Liver (tissue), 9 donors: ENCODE data around the gene CERT1. TPM values are rescaled to one million over a fixed set of nuclear protein-coding genes. Genes with fewer than 3 reads are reported as not detected.

Source experiments
- DNase-seq: peaks from one replicate; pipeline ENCODE4 v3.0.0-alpha.2; 2017; ENCODE audit warnings: low spot score
- H3K27ac ChIP-seq, 2 donors: one replicate each; pipeline ENCODE4 v1.7.0; 2013; ENCODE audit warnings: inconsistent platforms in 2 of 2, low read length in 2 of 2, control low read depth in 1 of 2, low read depth in 1 of 2, mild to moderate bottlenecking in 1 of 2
- H3K27me3 ChIP-seq, 4 donors: one replicate each; pipeline versions ENCODE4 v1.6.1 to v1.7.0; 2013; ENCODE audit warnings: low read length in 3 of 4, inconsistent platforms in 1 of 4, mild to moderate bottlenecking in 1 of 4, moderate library complexity in 1 of 4; ENCODE audit not compliant: control insufficient read depth in 4 of 4, insufficient read depth in 4 of 4
- H3K36me3 ChIP-seq, 4 donors: one replicate each; pipeline versions ENCODE4 v1.6.1 to v1.7.0; 2013; ENCODE audit warnings: low read length in 3 of 4, mild to moderate bottlenecking in 3 of 4, low read depth in 1 of 4, moderate library complexity in 1 of 4; ENCODE audit not compliant: control insufficient read depth in 4 of 4, insufficient read depth in 3 of 4
- H3K4me1 ChIP-seq, 4 donors: one replicate each; pipeline versions ENCODE4 v1.6.1 to v1.7.0; 2013; ENCODE audit warnings: low read length in 3 of 4, mild to moderate bottlenecking in 3 of 4, moderate library complexity in 1 of 4; ENCODE audit not compliant: control insufficient read depth in 4 of 4, insufficient read depth in 4 of 4
- H3K4me3 ChIP-seq, 3 donors: one replicate each; pipeline versions ENCODE4 v1.6.1 to v1.7.0; 2013; ENCODE audit warnings: low read length in 3 of 3, control low read depth in 1 of 3, low read depth in 1 of 3, mild to moderate bottlenecking in 1 of 3
- H3K9ac ChIP-seq, 2 donors: one replicate each; pipeline ENCODE4 v1.7.0; 2013; ENCODE audit warnings: low read length in 2 of 2, mild to moderate bottlenecking in 2 of 2, moderate library complexity in 2 of 2, control low read depth in 1 of 2, low read depth in 1 of 2
- H3K9me3 ChIP-seq, 4 donors: one replicate each; pipeline versions ENCODE4 v1.6.1 to v1.7.0; 2013; ENCODE audit warnings: low read length in 3 of 4; ENCODE audit not compliant: control insufficient read depth in 4 of 4
- FOXA1 ChIP-seq: IDR thresholded peaks from 2 replicates; pipeline ENCODE4 v1.6.1; 2016; ENCODE audit warnings: antibody characterized with exemption
- GABPA ChIP-seq, 2 donors: IDR thresholded peaks in 1 of 2; conservative IDR thresholded peaks in 1 of 2; 2 replicates each; pipeline ENCODE4 v1.6.1; 2016; ENCODE audit warnings: antibody characterized with exemption in 2 of 2, mild to moderate bottlenecking in 1 of 2, moderate library complexity in 1 of 2
- RAD21 ChIP-seq, 2 donors: IDR thresholded peaks; 2 replicates each; pipeline ENCODE4 v1.6.1; 2016; ENCODE audit warnings: antibody characterized with exemption in 2 of 2, mild to moderate bottlenecking in 2 of 2
- YY1 ChIP-seq: IDR thresholded peaks from 2 replicates; pipeline ENCODE4 v1.6.1; 2016; ENCODE audit warnings: antibody characterized with exemption, mild to moderate bottlenecking
- WGBS: extraction: QIAGEN DNeasy Blood & Tissue Kit; methylation state at CpG from one replicate; pipeline ENCODE4 v1.1.7; 2013; 5-methylcytosine and 5-hydroxymethylcytosine counted together
- polyA plus RNA-seq, 2 donors: library from polyadenylated mRNA; stranded (reverse) in 1 of 2; unstranded in 1 of 2; fragments of 200-250 nt in 1 of 2; fragments of >200 nt in 1 of 2; fragmentation: Nextera tagmentation in 1 of 2; extraction: Ambion mirVana in 1 of 2; gene quantifications; one replicate each; pipeline versions ENCODE4 v1.2.1 to v1.2.3, GENCODE V29; 2013 to 2015
- total RNA-seq, 2 donors: library from RNA; depleted of rRNA; stranded (reverse); fragments of >200 nt; gene quantifications; one replicate each; pipeline ENCODE4 v1.2.3, GENCODE V29; 2014
- TF ChIP-seq, protein P1 (sequence below): IDR thresholded peaks from 2 replicates; pipeline ENCODE4 v1.6.1; 2016; ENCODE audit warnings: antibody characterized with exemption
- TF ChIP-seq, protein P2 (sequence below): IDR thresholded peaks from 2 replicates; pipeline ENCODE4 v1.6.1; 2016; ENCODE audit warnings: antibody characterized with exemption
- TF ChIP-seq, protein P3 (sequence below): fragments of 150-350 bp; IDR thresholded peaks from 2 replicates; pipeline ENCODE4 v1.5.1; 2017; ENCODE audit warnings: improper control_type of control experiment, low read depth, low read length; ENCODE audit not compliant: missing input control
- TF ChIP-seq, protein P4 (sequence below): IDR thresholded peaks from 2 replicates; pipeline ENCODE4 v1.6.1; 2016; ENCODE audit warnings: antibody characterized with exemption, mild to moderate bottlenecking
- TF ChIP-seq, protein P5 (sequence below): IDR thresholded peaks from 2 replicates; pipeline ENCODE4 v1.6.1; 2016; ENCODE audit warnings: antibody characterized with exemption
- donor health status: healthy.
- donor health status: healthy.
- donor health status: healthy.
- donor health status: healthy.
- donor health status: healthy.

The CERT1 gene
- total and polyA plus RNA-seq, 4 donors: 11.4 to 25.1 (median 16.8) TPM

DNA sequence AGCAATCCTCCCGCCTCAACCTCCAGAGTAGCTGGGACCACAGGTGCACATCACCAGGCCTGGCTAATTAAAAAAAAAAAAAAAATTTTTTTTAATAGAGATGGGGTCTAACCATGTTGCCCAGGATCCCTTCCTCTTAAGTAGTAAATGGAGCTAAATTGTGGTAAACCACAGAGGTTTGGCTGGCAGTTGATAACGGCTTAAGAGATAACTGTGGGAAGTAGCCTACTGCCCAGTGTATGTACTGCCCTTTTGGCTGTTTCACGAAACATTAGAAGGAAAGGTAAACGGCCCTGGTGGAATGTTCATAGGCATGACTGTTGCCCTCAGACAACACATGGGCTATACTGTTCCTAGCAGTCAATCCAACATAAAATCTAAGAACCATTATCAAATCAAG lies 130.0 kb downstream of the CERT1 start:
- H3K4me3 ChIP-seq: no peak overlapping the region
- TF ChIP-seq FOXA1: no peak
- TF ChIP-seq RAD21 (IDR thresholded peaks at IDR 0.05): no peak
- TF ChIP-seq YY1: no peak
- peaks cover 0 to 58% (median 46%) of the 10 kb centered on the region in 4 donors for H3K36me3 ChIP-seq
- H3K9me3 ChIP-seq: no peaks in the 10 kb centered on the region
- no peak for DNase-seq
- WGBS: 81% methylated on average over 4 of the region's 4 CpGs
- H3K27ac ChIP-seq: no peak overlapping the region
- no peaks in the 10 kb centered on the region for H3K27me3 ChIP-seq
- H3K9ac ChIP-seq: no peak overlapping the region
- no peaks in the 10 kb centered on the region for H3K4me1 ChIP-seq

DNA sequence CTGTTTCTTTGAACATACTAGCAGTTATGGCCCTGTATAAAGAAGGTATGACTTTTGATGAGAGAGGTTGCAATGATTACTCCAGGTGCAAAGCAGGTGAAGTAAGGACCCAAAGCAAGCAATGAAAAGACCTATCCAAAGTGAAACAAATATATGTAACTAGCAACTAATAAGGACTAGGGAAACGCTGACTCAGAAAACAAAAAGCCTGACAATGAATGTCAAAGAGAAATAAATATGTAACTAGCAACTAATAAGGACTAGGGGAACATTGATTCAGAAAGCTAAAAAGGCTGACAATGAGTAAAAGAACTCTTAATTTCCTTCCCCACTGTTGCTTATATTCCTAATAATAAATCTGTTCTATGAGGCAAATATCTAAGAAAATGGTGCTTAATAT lies 131.3 kb downstream of the CERT1 start:
- Histone ChIP-seq H3K36me3 (peaks cover 0 to 52% (median 42%) of the 10 kb centered on the region in 4 donors), H3K9ac (no peak overlapping the region), H3K27me3 (no peaks in the 10 kb centered on the region), H3K9me3 (no peaks in the 10 kb centered on the region), H3K4me1 (no peaks in the 10 kb centered on the region), H3K4me3 (no peak overlapping the region), H3K27ac (no peak overlapping the region)
- TF ChIP-seq RAD21 (IDR thresholded peaks at IDR 0.05) (no peak), GABPA (IDR thresholded peaks at IDR 0.05 in 1 of 2, conservative IDR thresholded peaks at IDR 0.05 in 1 of 2) (no peak), FOXA1 (no peak)
- TF ChIP-seq, protein P1, sequence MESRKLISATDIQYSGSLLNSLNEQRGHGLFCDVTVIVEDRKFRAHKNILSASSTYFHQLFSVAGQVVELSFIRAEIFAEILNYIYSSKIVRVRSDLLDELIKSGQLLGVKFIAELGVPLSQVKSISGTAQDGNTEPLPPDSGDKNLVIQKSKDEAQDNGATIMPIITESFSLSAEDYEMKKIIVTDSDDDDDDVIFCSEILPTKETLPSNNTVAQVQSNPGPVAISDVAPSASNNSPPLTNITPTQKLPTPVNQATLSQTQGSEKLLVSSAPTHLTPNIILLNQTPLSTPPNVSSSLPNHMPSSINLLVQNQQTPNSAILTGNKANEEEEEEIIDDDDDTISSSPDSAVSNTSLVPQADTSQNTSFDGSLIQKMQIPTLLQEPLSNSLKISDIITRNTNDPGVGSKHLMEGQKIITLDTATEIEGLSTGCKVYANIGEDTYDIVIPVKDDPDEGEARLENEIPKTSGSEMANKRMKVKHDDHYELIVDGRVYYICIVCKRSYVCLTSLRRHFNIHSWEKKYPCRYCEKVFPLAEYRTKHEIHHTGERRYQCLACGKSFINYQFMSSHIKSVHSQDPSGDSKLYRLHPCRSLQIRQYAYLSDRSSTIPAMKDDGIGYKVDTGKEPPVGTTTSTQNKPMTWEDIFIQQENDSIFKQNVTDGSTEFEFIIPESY: no peak
- TF ChIP-seq, protein P2, sequence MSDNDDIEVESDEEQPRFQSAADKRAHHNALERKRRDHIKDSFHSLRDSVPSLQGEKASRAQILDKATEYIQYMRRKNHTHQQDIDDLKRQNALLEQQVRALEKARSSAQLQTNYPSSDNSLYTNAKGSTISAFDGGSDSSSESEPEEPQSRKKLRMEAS: no peak
- TF ChIP-seq, protein P3, sequence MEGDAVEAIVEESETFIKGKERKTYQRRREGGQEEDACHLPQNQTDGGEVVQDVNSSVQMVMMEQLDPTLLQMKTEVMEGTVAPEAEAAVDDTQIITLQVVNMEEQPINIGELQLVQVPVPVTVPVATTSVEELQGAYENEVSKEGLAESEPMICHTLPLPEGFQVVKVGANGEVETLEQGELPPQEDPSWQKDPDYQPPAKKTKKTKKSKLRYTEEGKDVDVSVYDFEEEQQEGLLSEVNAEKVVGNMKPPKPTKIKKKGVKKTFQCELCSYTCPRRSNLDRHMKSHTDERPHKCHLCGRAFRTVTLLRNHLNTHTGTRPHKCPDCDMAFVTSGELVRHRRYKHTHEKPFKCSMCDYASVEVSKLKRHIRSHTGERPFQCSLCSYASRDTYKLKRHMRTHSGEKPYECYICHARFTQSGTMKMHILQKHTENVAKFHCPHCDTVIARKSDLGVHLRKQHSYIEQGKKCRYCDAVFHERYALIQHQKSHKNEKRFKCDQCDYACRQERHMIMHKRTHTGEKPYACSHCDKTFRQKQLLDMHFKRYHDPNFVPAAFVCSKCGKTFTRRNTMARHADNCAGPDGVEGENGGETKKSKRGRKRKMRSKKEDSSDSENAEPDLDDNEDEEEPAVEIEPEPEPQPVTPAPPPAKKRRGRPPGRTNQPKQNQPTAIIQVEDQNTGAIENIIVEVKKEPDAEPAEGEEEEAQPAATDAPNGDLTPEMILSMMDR: no peak
- TF ChIP-seq, protein P4, sequence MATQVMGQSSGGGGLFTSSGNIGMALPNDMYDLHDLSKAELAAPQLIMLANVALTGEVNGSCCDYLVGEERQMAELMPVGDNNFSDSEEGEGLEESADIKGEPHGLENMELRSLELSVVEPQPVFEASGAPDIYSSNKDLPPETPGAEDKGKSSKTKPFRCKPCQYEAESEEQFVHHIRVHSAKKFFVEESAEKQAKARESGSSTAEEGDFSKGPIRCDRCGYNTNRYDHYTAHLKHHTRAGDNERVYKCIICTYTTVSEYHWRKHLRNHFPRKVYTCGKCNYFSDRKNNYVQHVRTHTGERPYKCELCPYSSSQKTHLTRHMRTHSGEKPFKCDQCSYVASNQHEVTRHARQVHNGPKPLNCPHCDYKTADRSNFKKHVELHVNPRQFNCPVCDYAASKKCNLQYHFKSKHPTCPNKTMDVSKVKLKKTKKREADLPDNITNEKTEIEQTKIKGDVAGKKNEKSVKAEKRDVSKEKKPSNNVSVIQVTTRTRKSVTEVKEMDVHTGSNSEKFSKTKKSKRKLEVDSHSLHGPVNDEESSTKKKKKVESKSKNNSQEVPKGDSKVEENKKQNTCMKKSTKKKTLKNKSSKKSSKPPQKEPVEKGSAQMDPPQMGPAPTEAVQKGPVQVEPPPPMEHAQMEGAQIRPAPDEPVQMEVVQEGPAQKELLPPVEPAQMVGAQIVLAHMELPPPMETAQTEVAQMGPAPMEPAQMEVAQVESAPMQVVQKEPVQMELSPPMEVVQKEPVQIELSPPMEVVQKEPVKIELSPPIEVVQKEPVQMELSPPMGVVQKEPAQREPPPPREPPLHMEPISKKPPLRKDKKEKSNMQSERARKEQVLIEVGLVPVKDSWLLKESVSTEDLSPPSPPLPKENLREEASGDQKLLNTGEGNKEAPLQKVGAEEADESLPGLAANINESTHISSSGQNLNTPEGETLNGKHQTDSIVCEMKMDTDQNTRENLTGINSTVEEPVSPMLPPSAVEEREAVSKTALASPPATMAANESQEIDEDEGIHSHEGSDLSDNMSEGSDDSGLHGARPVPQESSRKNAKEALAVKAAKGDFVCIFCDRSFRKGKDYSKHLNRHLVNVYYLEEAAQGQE: no peak
- DNase-seq: no peak
- 96% methylated on average over 1 of the region's 1 CpG for WGBS

DNA sequence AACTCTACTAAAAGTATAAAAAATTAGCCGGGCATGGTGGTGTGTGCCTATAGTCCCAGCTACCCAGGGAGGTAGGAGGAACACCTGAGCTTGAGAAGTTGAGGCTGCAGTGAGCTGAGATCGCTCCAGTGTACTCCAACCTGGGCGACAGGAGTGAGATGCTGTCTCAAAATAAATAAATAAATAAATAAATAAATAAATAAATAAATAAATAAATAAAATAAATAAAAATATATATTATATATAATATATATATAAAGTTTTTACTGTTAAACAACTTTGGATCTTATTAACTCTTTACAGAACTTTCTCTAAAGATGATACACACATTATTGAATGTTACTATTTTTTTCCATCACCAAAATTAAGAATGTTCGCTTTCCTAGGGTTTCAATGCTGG lies 136.0 kb downstream of the CERT1 start:
- no peak for DNase-seq
- TF ChIP-seq, protein P5, sequence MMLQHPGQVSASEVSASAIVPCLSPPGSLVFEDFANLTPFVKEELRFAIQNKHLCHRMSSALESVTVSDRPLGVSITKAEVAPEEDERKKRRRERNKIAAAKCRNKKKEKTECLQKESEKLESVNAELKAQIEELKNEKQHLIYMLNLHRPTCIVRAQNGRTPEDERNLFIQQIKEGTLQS: no peak
- TF ChIP-seq FOXA1: no peak
- H3K36me3 ChIP-seq: peaks cover 0 to 42% (median 17%) of the 10 kb centered on the region in 4 donors
- H3K9me3 ChIP-seq: no peaks in the 10 kb centered on the region
- H3K4me3 ChIP-seq: no peak overlapping the region
- no peaks in the 10 kb centered on the region for H3K4me1 ChIP-seq
- 98% methylated on average over 4 of the region's 4 CpGs for WGBS
- H3K27me3 ChIP-seq: no peaks in the 10 kb centered on the region
- no peak overlapping the region for H3K9ac ChIP-seq
- H3K27ac ChIP-seq: no peak overlapping the region
